ENCODE data around the gene NCK1.

The NCK1 gene

GRCh38 chr3:136831461-136831860 lies 30.5 kb upstream of the NCK1 start:
- H3K4me3 ChIP-seq (ENCODE audit: low read depth, low read length): no peak overlapping the region
- TF ChIP-seq CTCF (IDR thresholded peaks at IDR 0.05; ENCODE audit: insufficient read depth, low read depth, low read length, missing control alignments): no peak
- DNase-seq (ENCODE audit: low read depth): no peak

- no peak overlapping the region for H3K4me3 ChIP-seq (ENCODE audit: low read depth, low read length)
- no peak for TF ChIP-seq CTCF (IDR thresholded peaks at IDR 0.05; ENCODE audit: insufficient read depth, low read depth, low read length, missing control alignments)
- no peak for DNase-seq (ENCODE audit: low read depth)
Measured at GRCh38 chr3:136835089-136835812, 26.8 kb upstream of the NCK1 start.

GRCh38 chr3:136835813-136836510 lies 26.0 kb upstream of the NCK1 start:
- no peak for DNase-seq (ENCODE audit: low read depth)
- no peak overlapping the region for H3K4me3 ChIP-seq (ENCODE audit: low read depth, low read length)
- TF ChIP-seq CTCF (IDR thresholded peaks at IDR 0.05; ENCODE audit: insufficient read depth, low read depth, low read length, missing control alignments): no peak

- no peak overlapping the region for H3K4me3 ChIP-seq (ENCODE audit: low read depth, low read length)
- no peak for DNase-seq (ENCODE audit: low read depth)
- no peak for TF ChIP-seq CTCF (IDR thresholded peaks at IDR 0.05; ENCODE audit: insufficient read depth, low read depth, low read length, missing control alignments)
Measured at GRCh38 chr3:136836511-136837156, 25.4 kb upstream of the NCK1 start.

- TF ChIP-seq CTCF (IDR thresholded peaks at IDR 0.05; ENCODE audit: insufficient read depth, low read depth, low read length, missing control alignments): no peak
- H3K4me3 ChIP-seq (ENCODE audit: low read depth, low read length): no peak overlapping the region
- no peak for DNase-seq (ENCODE audit: low read depth)
Measured at GRCh38 chr3:136838641-136839555, 23.1 kb upstream of the NCK1 start.

GRCh38 chr3:136839556-136839931 lies 22.5 kb upstream of the NCK1 start:
- TF ChIP-seq CTCF (IDR thresholded peaks at IDR 0.05; ENCODE audit: insufficient read depth, low read depth, low read length, missing control alignments): no peak
- no peak overlapping the region for H3K4me3 ChIP-seq (ENCODE audit: low read depth, low read length)
- no peak for DNase-seq (ENCODE audit: low read depth)

All from GM12865 (cell line).